Vagina (tissue), 2 donors: ENCODE results near the gene LDHAL6A.

ENCODE experiments used
- CTCF ChIP-seq, 3 experiments: fragments of 450-650 bp in 2 of 3; fragments of 200-600 bp in 1 of 3; sonication (generic) in 1 of 3; IDR thresholded peaks; one replicate each; pipeline ENCODE4 v1.5.1; 2017 to 2019; ENCODE audit warnings: antibody characterized with exemption in 3 of 3, mild to moderate bottlenecking in 2 of 3, moderate library complexity in 2 of 3
- POLR2A ChIP-seq, 2 donors: fragments of 450-650 bp; IDR thresholded peaks; one replicate each; pipeline ENCODE4 v1.6.1; 2017; ENCODE audit warnings: antibody characterized with exemption in 2 of 2, mild to moderate bottlenecking in 2 of 2, moderate library complexity in 2 of 2

DNA sequence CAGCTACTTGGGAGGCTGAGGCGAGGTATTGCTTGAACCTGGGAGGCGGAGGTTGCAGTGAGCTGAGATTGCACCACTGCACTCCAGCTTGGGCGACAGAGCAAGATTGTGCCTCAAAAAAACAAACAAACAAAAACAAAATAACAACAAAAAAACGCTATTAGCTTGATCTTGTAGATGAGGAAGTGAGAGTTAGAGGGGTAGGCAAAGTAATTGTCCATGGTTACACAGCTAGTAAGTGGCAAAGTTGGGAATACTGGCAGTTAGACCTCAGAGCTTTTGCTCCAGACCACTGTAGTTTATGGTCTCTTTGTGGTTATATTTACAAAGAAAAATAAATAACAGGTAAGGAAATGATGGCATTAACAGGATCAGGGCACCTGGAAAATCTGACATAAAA lies 28.4 kb upstream of the LDHAL6A start:
- TF ChIP-seq CTCF (IDR thresholded peaks at IDR 0.05) (no peak), POLR2A (IDR thresholded peaks at IDR 0.05) (no peak)
